ENCODE data around the gene SCAMP2.

The SCAMP2 gene

GRCh38 chr15:74838137-74838516 lies 35.0 kb downstream of the SCAMP2 start:
- no peak for DNase-seq (ENCODE audit: low read depth)

- DNase-seq (ENCODE audit: low read depth) = no peak
Measured at GRCh38 chr15:74837482-74838136, 35.6 kb downstream of the SCAMP2 start.

GRCh38 chr15:74836846-74837245 lies 36.3 kb downstream of the SCAMP2 start:
- no peak for DNase-seq (ENCODE audit: low read depth)

- DNase-seq (ENCODE audit: low read depth) = no peak
Measured at GRCh38 chr15:74835312-74835823, 37.8 kb downstream of the SCAMP2 start.

- DNase-seq (ENCODE audit: low read depth) = no peak
Measured at GRCh38 chr15:74833376-74834107, 39.6 kb downstream of the SCAMP2 start.

- DNase-seq (ENCODE audit: low read depth) = no peak
Measured at GRCh38 chr15:74832826-74833225, 40.3 kb downstream of the SCAMP2 start.

- no peak for DNase-seq (ENCODE audit: low read depth)
Measured at GRCh38 chr15:74831813-74832495, 41.2 kb downstream of the SCAMP2 start.

- no peak for DNase-seq (ENCODE audit: low read depth)
Measured at GRCh38 chr15:74830868-74831267, 42.3 kb downstream of the SCAMP2 start.

- DNase-seq (ENCODE audit: low read depth) = no peak
Measured at GRCh38 chr15:74829991-74830390, 43.2 kb downstream of the SCAMP2 start.

- DNase-seq (ENCODE audit: low read depth) = no peak
Measured at GRCh38 chr15:74829486-74829885, 43.7 kb downstream of the SCAMP2 start.

- no peak for DNase-seq (ENCODE audit: low read depth)
Measured at GRCh38 chr15:74828835-74829234, 44.3 kb downstream of the SCAMP2 start.

GRCh38 chr15:74827614-74828013 lies 45.6 kb downstream of the SCAMP2 start:
- DNase-seq (ENCODE audit: low read depth) = no peak

GRCh38 chr15:74826921-74827320 lies 46.2 kb downstream of the SCAMP2 start:
- no peak for DNase-seq (ENCODE audit: low read depth)

GRCh38 chr15:74826364-74826819 lies 46.8 kb downstream of the SCAMP2 start, which contains the start of gene CPLX3:
TSS of gene CPLX3 (plus strand) at chr15:74826627. CDS start at chr15:74826704, 77 bp downstream.
- peak; percentile 26 for DNase-seq (ENCODE audit: low read depth)

- no peak for DNase-seq (ENCODE audit: low read depth)
Measured at GRCh38 chr15:74825866-74826265, 47.3 kb downstream of the SCAMP2 start.

GRCh38 chr15:74824976-74825375 lies 48.2 kb downstream of the SCAMP2 start:
- DNase-seq (ENCODE audit: low read depth) = no peak

GRCh38 chr15:74823324-74823723 lies 49.8 kb downstream of the SCAMP2 start:
- DNase-seq (ENCODE audit: low read depth) = no peak

- DNase-seq (ENCODE audit: low read depth) = no peak
Measured at GRCh38 chr15:74822233-74822632, 50.9 kb downstream of the SCAMP2 start.

- no peak for DNase-seq (ENCODE audit: low read depth)
Measured at GRCh38 chr15:74821790-74822158, 51.4 kb downstream of the SCAMP2 start.

- DNase-seq (ENCODE audit: low read depth) = no peak
Measured at GRCh38 chr15:74821091-74821789, 51.9 kb downstream of the SCAMP2 start.

GRCh38 chr15:74820056-74820455 lies 53.1 kb downstream of the SCAMP2 start:
- no peak for DNase-seq (ENCODE audit: low read depth)

- DNase-seq (ENCODE audit: low read depth) = no peak
Measured at GRCh38 chr15:74817370-74817737, 55.8 kb downstream of the SCAMP2 start.

Measured in activated T-helper 9 cell treated with anti-CD3 and anti-CD28 coated beads, Interleukin-2, amount 50 U/mL, for 16 hours (primary cell).